Coronary artery (tissue), 2 donors: ENCODE results near the gene ATXN3L.
"Not testable (repeated sequence)": the region's sequence is repeated elsewhere in the genome, so short reads cannot be mapped to it uniquely, and the experiment has no call there.

Experiments
- DNase-seq: peaks from one replicate; pipeline ENCODE4 v3.0.0-alpha.2; 2017; ENCODE audit warnings: low spot score
- H3K27ac ChIP-seq, 2 donors: fragments of 200-600 bp; sonication (generic); one replicate each; pipeline ENCODE4 v1.5.1; 2016 to 2019
- H3K4me3 ChIP-seq: fragments of 200-600 bp; sonication (generic); 2 replicates; pipeline ENCODE4 v1.5.1; 2016; ENCODE audit warnings: mild to moderate bottlenecking, moderate library complexity
- CTCF ChIP-seq: fragments of 200-600 bp; sonication (generic); IDR thresholded peaks from one replicate; pipeline ENCODE4 v1.5.1; 2019; ENCODE audit warnings: antibody characterized with exemption

The ATXN3L gene

GRCh38 chrX:13309631-13310030, 10.2 kb downstream of the ATXN3L start:
- Histone ChIP-seq H3K27ac (no peak overlapping the region), H3K4me3 (no peak overlapping the region)
- TF ChIP-seq CTCF = no peak
- no peak for DNase-seq

- no peak for TF ChIP-seq CTCF
Observed at GRCh38 chrX:13307041-13307440, 12.8 kb downstream of the ATXN3L start.

GRCh38 chrX:13305108-13305507, 14.7 kb downstream of the ATXN3L start:
- no peak for TF ChIP-seq CTCF
- Histone ChIP-seq H3K27ac (no peak overlapping the region), H3K4me3 (no peak overlapping the region)
- no peak for DNase-seq

More at GRCh38 chrX:13307041-13307440, 12.8 kb downstream of the ATXN3L start:
- H3K4me3 ChIP-seq = no peak overlapping the region
- H3K27ac ChIP-seq = no peak overlapping the region
- DNase-seq = no peak

- Histone ChIP-seq H3K4me3 (no peak overlapping the region), H3K27ac (no peak overlapping the region)
- TF ChIP-seq CTCF = no peak
- DNase-seq = no peak
Observed at GRCh38 chrX:13304052-13304451, 15.8 kb downstream of the ATXN3L start.

GRCh38 chrX:13303248-13303647, 16.6 kb downstream of the ATXN3L start:
- not testable (repeated sequence) for H3K27ac ChIP-seq, DNase-seq, H3K4me3 ChIP-seq

GRCh38 chrX:13298836-13299235, 21.0 kb downstream of the ATXN3L start:
- no peak for DNase-seq

GRCh38 chrX:13295841-13296240, 24.0 kb downstream of the ATXN3L start:
- H3K27ac ChIP-seq = no peak overlapping the region
- DNase-seq = no peak
- no peak overlapping the region for H3K4me3 ChIP-seq
- TF ChIP-seq CTCF = no peak

More at GRCh38 chrX:13298836-13299235, 21.0 kb downstream of the ATXN3L start:
- TF ChIP-seq CTCF = no peak
- Histone ChIP-seq H3K4me3 (no peak overlapping the region), H3K27ac (no peak overlapping the region)

GRCh38 chrX:13293700-13294099, 26.2 kb downstream of the ATXN3L start:
- no peak overlapping the region for H3K27ac ChIP-seq
- no peak for TF ChIP-seq CTCF
- H3K4me3 ChIP-seq = no peak overlapping the region
- DNase-seq = no peak
